Endothelial cell (in vitro differentiated cells): ENCODE data around the gene KRT14. TPM values are rescaled to one million over a fixed set of nuclear protein-coding genes. Genes with fewer than 3 reads are reported as not detected.
"Not testable (repeated sequence)": the region's sequence is repeated elsewhere in the genome, so short reads cannot be mapped to it uniquely, and the experiment has no call there.

Experiments used
- DNase-seq: peaks from one replicate; pipeline ENCODE4 v3.0.0; 2021; ENCODE audit warnings: low spot score
- H3K27ac Mint-ChIP-seq: one replicate; pipeline ENCODE4 v1.8.0; 2021; ENCODE audit warnings: mixed read lengths, inconsistent platforms; ENCODE audit not compliant: unreplicated experiment
- H3K27me3 Mint-ChIP-seq: one replicate; pipeline ENCODE4 v1.8.0; 2021; ENCODE audit warnings: mild to moderate bottlenecking, moderate library complexity, mixed read lengths, inconsistent platforms; ENCODE audit not compliant: unreplicated experiment
- H3K36me3 Mint-ChIP-seq: one replicate; pipeline ENCODE4 v1.8.0; 2021; ENCODE audit warnings: mild to moderate bottlenecking, low read depth, mixed read lengths, inconsistent platforms; ENCODE audit not compliant: unreplicated experiment
- H3K4me1 Mint-ChIP-seq: one replicate; pipeline ENCODE4 v1.8.0; 2021; ENCODE audit warnings: mild to moderate bottlenecking, mixed read lengths, inconsistent platforms; ENCODE audit not compliant: unreplicated experiment
- H3K4me3 Mint-ChIP-seq: one replicate; pipeline ENCODE4 v1.8.0; 2021; ENCODE audit warnings: mild to moderate bottlenecking, mixed read lengths, inconsistent platforms; ENCODE audit not compliant: unreplicated experiment
- H3K9me3 Mint-ChIP-seq: one replicate; pipeline ENCODE4 v1.8.0; 2021; ENCODE audit warnings: mixed read lengths, inconsistent platforms; ENCODE audit not compliant: unreplicated experiment
- total RNA-seq: library from RNA; stranded (reverse); fragmentation: NEBNext Ultra II Directional; extraction: Animal tissue kit (Norgen Biotek cat#: 25700); gene quantifications from one replicate; pipeline ENCODE4 v1.2.1, GENCODE V29; 2021; ENCODE audit not compliant: unreplicated experiment
- TF ChIP-seq, protein P1 (sequence below): fragments of 200-600 bp; sonication (generic); IDR thresholded peaks from one replicate; pipeline ENCODE4 v1.5.0; 2021; ENCODE audit warnings: antibody characterized with exemption; ENCODE audit not compliant: unreplicated experiment

Gene KRT14
- total RNA-seq, 1 donor from 2014 or later: not detected

DNA sequence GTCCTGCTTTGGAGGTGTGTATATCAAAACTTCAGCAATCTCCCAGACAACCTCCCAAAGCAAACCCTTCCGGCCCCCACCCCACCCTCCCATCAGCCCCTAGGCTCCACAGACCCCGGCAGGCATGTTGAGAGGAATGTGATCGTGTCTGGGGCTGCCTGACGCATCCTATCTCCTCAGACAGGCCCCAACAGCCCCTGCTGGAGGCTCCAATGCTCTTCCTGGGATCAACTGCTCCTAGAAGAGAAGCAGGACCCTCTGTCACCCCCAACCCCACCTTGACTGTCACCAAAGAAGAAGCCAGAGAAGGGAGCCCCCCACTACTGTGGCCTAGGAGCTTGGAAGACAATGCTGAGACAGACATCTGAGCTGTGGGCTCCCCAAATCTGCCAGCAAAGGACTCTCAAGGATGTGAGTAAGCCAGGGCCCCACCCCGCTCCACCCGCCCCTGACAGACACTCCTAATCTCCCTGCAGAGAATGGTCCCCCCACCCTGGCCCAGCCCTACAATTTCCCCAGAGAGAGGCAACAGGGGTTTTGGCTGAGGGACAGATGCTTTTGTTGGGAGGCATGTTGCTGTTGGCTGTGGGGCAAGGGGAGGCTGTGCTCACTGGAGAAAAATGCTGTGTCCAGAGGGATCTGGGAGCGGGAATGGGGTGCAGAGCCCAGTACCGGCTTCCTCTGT, 1.6 kb upstream of the KRT14 start:
- DNase-seq: no peak
- Mint-ChIP-seq H3K9me3 (no peaks in the 10 kb centered on the region), H3K27me3 (peaks cover 3% of the 10 kb centered on the region), H3K4me3 (no peak overlapping the region), H3K27ac (no peak overlapping the region), H3K36me3 (no peaks in the 10 kb centered on the region), H3K4me1 (no peaks in the 10 kb centered on the region)
- TF ChIP-seq, protein P1, sequence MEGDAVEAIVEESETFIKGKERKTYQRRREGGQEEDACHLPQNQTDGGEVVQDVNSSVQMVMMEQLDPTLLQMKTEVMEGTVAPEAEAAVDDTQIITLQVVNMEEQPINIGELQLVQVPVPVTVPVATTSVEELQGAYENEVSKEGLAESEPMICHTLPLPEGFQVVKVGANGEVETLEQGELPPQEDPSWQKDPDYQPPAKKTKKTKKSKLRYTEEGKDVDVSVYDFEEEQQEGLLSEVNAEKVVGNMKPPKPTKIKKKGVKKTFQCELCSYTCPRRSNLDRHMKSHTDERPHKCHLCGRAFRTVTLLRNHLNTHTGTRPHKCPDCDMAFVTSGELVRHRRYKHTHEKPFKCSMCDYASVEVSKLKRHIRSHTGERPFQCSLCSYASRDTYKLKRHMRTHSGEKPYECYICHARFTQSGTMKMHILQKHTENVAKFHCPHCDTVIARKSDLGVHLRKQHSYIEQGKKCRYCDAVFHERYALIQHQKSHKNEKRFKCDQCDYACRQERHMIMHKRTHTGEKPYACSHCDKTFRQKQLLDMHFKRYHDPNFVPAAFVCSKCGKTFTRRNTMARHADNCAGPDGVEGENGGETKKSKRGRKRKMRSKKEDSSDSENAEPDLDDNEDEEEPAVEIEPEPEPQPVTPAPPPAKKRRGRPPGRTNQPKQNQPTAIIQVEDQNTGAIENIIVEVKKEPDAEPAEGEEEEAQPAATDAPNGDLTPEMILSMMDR: no peak

DNA sequence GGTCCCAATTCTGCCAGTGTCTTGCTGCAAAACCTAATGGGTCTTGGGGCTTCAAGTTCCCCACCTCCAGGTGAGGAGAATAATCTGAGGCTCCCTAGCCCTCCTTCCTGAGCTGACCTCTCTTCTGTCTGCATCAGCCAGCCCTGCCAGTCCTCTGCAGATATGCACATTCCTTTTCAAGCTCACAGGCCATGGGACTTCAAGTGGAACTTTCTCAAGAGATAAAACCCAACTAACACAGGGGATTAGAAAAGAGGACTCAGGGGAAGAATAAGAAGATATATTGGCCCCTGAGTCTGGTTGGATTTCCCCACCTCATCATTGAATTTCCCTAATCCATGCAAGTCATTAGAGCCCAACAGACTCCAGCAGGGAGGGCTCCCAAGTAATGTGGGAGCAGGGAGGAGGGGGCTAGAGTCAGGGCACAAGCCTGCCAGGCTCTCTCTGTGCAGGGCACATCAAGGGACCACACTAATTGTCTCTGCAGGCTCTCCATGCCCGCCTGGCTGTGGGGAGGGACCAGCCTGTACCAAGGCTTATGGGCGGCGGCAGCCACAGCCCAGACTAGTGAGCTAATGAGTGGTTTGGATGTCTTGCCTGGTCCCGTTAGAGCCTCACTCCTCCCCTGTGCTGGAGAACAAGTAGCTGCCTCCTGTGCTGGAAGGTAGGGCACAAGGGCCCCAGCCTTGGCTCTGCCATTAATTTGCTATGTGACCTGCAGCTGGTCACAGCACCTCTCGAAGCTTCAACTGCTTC, 1.2 kb downstream of the KRT14 start:
- no peak for DNase-seq
- H3K27ac Mint-ChIP-seq: no peak overlapping the region

DNA sequence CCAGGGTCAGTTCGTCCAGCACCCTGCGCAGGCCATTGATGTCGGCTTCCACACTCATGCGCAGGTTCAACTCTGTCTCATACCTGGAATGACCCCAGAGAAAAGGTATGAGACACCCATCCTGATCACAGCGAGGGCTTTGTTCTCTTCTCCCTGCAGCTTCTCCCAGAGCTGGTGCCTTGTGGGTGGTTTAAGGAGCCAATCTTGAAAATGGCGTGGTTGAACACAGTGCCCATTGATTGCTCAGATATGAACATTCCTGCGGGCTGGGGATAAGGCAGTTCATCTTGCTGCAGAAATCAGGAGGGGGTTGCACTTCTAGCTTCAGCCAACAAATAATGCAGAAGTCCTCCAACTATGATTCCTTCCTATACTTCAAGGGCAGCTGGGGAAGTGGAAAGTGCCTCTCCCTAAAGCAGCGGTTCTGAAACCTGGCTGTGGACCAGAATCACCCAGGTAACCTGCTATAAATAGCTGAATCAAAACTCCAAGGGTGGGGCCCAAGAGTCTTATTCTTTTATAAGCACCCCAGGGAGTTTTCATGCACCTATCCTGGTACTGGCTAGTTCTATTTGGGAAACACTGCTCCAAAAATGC, 2.3 kb downstream of the KRT14 start:
- not testable (repeated sequence) for H3K27ac Mint-ChIP-seq, H3K4me3 Mint-ChIP-seq, DNase-seq, H3K27me3 Mint-ChIP-seq, H3K4me1 Mint-ChIP-seq, H3K36me3 Mint-ChIP-seq, H3K9me3 Mint-ChIP-seq

More for the DNA sequence above, 1.2 kb downstream of the KRT14 start:
- Mint-ChIP-seq H3K36me3 (no peaks in the 10 kb centered on the region), H3K4me3 (no peak overlapping the region), H3K27me3 (peaks cover 9% of the 10 kb centered on the region), H3K9me3 (no peaks in the 10 kb centered on the region), H3K4me1 (no peaks in the 10 kb centered on the region)
- TF ChIP-seq, protein P1: no peak

DNA sequence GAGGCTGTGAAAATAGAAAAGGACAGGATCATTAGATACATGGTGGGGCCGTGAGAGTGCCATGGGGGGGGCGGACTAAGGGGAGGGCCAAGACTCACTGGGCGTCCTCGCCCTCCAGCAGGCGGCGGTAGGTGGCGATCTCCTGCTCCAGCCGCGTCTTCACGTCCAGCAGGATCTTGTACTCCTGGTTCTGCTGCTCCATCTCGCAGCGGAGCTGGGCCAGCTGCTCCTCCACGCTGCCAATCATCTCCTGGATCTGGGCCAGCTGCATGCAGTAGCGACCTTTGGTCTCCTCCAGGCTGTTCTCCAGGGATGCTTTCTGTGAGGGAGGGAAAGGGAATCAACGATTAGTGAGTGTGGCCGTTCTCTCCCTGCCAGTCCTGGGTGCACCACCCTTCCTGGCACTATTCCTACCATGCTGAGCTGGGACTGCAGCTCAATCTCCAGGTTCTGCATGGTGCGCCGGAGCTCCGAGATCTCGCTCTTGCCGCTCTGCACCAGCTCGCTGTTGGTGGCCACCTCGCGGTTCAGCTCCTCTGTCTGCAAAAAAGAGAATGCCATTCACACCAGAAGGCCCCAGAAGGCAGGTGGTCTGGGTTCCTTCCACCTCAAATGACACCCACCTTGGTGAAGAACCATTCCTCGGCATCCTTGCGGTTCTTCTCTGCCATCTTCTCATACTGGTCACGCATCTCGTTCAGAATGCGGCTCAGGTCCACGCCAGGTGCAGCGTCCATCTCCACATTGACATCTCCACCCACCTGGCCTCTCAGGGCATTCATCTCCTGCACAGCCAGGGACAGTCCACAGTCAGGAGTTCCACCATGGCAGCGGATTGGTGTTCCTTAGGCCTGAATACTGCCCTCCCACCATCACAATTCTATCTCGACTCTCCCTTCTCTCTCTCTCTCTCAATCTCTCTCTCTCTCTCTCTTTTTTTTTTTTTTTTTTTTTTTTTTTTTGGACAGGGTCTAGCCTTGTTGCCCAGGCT, 3.3 kb downstream of the KRT14 start:
- peaks cover 13% of the 10 kb centered on the region for H3K27me3 Mint-ChIP-seq
- H3K36me3 Mint-ChIP-seq: no peaks in the 10 kb centered on the region
- no peak for DNase-seq
- H3K4me1 Mint-ChIP-seq: no peaks in the 10 kb centered on the region
- H3K9me3 Mint-ChIP-seq: no peaks in the 10 kb centered on the region
- no peak overlapping the region for H3K27ac Mint-ChIP-seq
- TF ChIP-seq, protein P1: no peak
- no peak overlapping the region for H3K4me3 Mint-ChIP-seq

DNA sequence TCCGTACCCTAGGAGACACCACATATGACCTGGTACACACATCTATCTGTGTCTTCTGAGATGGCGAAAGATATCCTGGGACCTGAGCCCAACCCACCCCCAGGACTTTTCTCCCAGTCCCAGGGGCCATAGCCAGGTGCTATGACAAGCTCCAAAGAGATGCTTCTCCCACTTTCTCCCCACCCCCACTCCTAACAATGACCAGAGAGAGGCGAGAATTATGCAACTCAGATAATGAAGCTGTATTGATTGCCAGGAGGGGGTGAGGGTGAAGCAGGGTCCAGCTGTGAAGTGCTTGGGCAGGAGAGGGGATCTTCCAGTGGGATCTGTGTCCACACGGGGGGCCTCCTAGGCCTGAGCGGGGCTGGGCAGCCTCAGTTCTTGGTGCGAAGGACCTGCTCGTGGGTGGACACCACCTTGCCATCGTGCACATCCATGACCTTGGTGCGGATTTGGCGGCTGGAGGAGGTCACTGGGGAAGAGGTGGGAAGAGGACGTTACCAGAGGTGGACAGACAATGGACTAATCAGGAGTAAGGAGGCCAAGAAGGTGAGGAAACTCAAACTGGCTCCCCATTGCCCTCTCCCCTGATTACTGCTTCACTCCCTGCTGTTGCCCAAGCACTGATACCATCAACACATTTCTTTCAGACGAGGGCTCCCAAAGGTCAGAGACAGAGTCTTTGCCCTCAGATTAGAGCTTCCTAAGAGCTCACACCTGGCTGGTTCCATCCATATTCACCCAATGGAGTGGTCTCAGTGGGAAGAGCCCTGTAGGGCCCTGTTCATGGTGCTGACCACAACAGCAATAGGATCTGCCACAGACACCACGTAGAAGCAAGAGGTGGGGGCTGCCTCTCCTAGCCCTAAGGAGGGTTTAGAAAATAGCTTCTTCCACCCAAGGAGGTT, 4.4 kb downstream of the KRT14 start:
- not testable (repeated sequence) for DNase-seq, H3K4me3 Mint-ChIP-seq, H3K27ac Mint-ChIP-seq, H3K4me1 Mint-ChIP-seq, H3K36me3 Mint-ChIP-seq, H3K9me3 Mint-ChIP-seq
- peaks cover 20% of the 10 kb centered on the region for H3K27me3 Mint-ChIP-seq
